ENCODE data around the gene LINC01488.

- TF ChIP-seq CSDC2 (CRISPR knock-in tag; IDR thresholded peaks at IDR 0.05) (no peak), CREB5 (CRISPR knock-in tag; IDR thresholded peaks at IDR 0.05; ENCODE audit: low read depth) (no peak), ZNF8 (CRISPR knock-in tag; IDR thresholded peaks at IDR 0.05) (no peak), PATZ1 (CRISPR knock-in tag; IDR thresholded peaks at IDR 0.05; ENCODE audit: borderline replicate concordance) (no peak), ESRRG (CRISPR knock-in tag; IDR thresholded peaks at IDR 0.05) (no peak), ZFP30 (CRISPR knock-in tag; IDR thresholded peaks at IDR 0.05) (no peak), ARNTL (CRISPR knock-in tag; IDR thresholded peaks at IDR 0.05; ENCODE audit: borderline replicate concordance, low read depth) (no peak)
These were observed 8.8 kb upstream of the LINC01488 start for GRCh38 chr11:69472541-69473275.
